ENCODE measurements around the gene PPRC1. TPM values are rescaled to one million over a fixed set of nuclear protein-coding genes. Genes with fewer than 3 reads are reported as not detected.

Gene PPRC1
- total and polyA plus RNA-seq, 2 experiments from 2014 or later = 43.2 to 67.5 TPM

- H3K27ac Mint-ChIP-seq = no peak overlapping the region
- Histone ChIP-seq H3K27me3 (ENCODE audit: insufficient read depth) (no peaks in the 10 kb centered on the region), H3K36me3 (ENCODE audit: insufficient read depth) (no peaks in the 10 kb centered on the region), H3K4me3 (no peak overlapping the region), H3F3A (replicated peaks; ENCODE audit: low read depth) (no peaks in the 10 kb centered on the region), H3K4me2 (no peak overlapping the region), H3K27ac (ENCODE audit: low read depth) (no peak overlapping the region), H3K9me2 (ENCODE audit: insufficient read depth) (no peaks in the 10 kb centered on the region), H2AFZ (no peak overlapping the region), H3K79me2 (replicated peaks; ENCODE audit: insufficient read depth) (no peaks in the 10 kb centered on the region), H3K4me1 (ENCODE audit: insufficient read depth) (no peaks in the 10 kb centered on the region), H4K20me1 (replicated peaks; ENCODE audit: insufficient read depth) (no peaks in the 10 kb centered on the region)
- H3K4me1 Mint-ChIP-seq = no peaks in the 10 kb centered on the region
- H3K27me3 Mint-ChIP-seq (ENCODE audit: insufficient read depth, low read depth, poor library complexity) = peaks cover 3% of the 10 kb centered on the region
- TF ChIP-seq NANOG (IDR thresholded peaks at IDR 0.05; ENCODE audit: borderline replicate concordance) (no peak), STAT1 (IDR thresholded peaks at IDR 0.05; ENCODE audit: unreplicated experiment) (no peak), CREB1 (CRISPR knock-in tag; IDR thresholded peaks at IDR 0.05; ENCODE audit: low read depth) (no peak), JUNB (IDR thresholded peaks at IDR 0.05; ENCODE audit: unreplicated experiment) (no peak), REST (IDR thresholded peaks at IDR 0.05; ENCODE audit: unreplicated experiment) (no peak), ZNF462 (CRISPR knock-in tag; IDR thresholded peaks at IDR 0.05) (no peak), ETS1 (IDR thresholded peaks at IDR 0.05) (no peak), ZNF114 (CRISPR knock-in tag; IDR thresholded peaks at IDR 0.05) (no peak), EZH2phosphoT487 (IDR thresholded peaks at IDR 0.05; ENCODE audit: unreplicated experiment) (no peak), EZH2 (IDR thresholded peaks at IDR 0.05; ENCODE audit: low read depth, unreplicated experiment) (no peak), ZNF331 (CRISPR knock-in tag; IDR thresholded peaks at IDR 0.05; ENCODE audit: low read depth) (no peak), CTCF (conservative IDR thresholded peaks at IDR 0.05; ENCODE audit: low read depth in 2 of 2) (no peak), POLR2AphosphoS5 (IDR thresholded peaks at IDR 0.05; ENCODE audit: low read depth) (no peak)
- no peaks in the 10 kb centered on the region for H3K36me3 Mint-ChIP-seq (ENCODE audit: low read depth)
- DNase-seq (ENCODE audit: low spot score) = no peak
- H3K9me3 Mint-ChIP-seq = no peaks in the 10 kb centered on the region
- ATAC-seq = no peak
- H3K4me3 Mint-ChIP-seq = no peak overlapping the region
Observed at GRCh38 chr10:102085336-102085735, 47.5 kb upstream of the PPRC1 start.
